HG02623 (cell line): Measurements from ENCODE around the gene VPS13C.
A peak's percentile ranks its signal among the peaks of the same experiment; 100 is the strongest.

Experiments used
- ATAC-seq: cut with Tn5 transposase; IDR thresholded peaks from one replicate; pipeline ENCODE4 v1.9.1; 2021; ENCODE audit warnings: moderate library complexity; ENCODE audit not compliant: unreplicated experiment

The VPS13C gene, protein sequence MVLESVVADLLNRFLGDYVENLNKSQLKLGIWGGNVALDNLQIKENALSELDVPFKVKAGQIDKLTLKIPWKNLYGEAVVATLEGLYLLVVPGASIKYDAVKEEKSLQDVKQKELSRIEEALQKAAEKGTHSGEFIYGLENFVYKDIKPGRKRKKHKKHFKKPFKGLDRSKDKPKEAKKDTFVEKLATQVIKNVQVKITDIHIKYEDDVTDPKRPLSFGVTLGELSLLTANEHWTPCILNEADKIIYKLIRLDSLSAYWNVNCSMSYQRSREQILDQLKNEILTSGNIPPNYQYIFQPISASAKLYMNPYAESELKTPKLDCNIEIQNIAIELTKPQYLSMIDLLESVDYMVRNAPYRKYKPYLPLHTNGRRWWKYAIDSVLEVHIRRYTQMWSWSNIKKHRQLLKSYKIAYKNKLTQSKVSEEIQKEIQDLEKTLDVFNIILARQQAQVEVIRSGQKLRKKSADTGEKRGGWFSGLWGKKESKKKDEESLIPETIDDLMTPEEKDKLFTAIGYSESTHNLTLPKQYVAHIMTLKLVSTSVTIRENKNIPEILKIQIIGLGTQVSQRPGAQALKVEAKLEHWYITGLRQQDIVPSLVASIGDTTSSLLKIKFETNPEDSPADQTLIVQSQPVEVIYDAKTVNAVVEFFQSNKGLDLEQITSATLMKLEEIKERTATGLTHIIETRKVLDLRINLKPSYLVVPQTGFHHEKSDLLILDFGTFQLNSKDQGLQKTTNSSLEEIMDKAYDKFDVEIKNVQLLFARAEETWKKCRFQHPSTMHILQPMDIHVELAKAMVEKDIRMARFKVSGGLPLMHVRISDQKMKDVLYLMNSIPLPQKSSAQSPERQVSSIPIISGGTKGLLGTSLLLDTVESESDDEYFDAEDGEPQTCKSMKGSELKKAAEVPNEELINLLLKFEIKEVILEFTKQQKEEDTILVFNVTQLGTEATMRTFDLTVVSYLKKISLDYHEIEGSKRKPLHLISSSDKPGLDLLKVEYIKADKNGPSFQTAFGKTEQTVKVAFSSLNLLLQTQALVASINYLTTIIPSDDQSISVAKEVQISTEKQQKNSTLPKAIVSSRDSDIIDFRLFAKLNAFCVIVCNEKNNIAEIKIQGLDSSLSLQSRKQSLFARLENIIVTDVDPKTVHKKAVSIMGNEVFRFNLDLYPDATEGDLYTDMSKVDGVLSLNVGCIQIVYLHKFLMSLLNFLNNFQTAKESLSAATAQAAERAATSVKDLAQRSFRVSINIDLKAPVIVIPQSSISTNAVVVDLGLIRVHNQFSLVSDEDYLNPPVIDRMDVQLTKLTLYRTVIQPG (N-terminal part only)

DNA sequence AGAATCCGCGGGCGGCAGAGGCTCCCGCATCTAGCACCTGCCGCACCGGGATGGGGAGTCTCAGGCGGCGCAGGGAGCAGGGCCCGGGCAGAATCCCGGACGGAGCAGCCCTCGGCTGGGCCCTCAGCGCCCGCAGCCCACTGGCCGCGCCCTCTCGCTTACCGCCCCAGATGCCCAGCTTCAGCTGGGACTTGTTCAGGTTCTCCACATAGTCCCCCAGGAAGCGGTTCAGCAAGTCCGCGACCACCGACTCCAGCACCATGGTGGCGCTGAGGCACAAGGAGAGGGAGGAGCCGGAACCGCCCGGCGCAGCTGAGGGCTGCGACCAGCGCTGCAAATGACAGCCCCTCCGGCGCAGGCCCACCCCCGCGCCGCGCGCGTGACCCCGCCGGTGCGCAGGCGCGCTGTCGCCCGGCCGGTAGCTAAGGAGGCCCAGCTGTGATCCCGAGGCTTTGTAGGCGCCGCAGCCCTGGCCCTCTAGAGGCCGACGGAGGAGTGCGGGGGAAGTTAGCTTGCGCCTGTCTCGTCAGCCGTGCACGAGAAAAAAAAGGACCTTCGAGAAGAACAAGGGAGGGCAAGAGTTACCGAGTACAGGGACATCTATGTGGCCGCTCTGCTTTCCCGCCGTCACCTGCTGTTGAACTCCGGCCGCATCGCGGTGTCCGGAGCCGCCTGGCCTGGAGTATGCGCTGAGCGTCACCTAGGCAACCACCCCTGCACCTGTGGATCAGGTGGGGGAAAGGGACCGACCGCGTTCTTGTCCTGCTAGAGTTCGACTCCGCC lies at the start of gene VPS13C:
VPS13C (minus strand) TSS at position 335 of the 783 bp plus-strand sequence; CDS start at position 262, 73 bp downstream.
- peak; percentile 86 for ATAC-seq

DNA sequence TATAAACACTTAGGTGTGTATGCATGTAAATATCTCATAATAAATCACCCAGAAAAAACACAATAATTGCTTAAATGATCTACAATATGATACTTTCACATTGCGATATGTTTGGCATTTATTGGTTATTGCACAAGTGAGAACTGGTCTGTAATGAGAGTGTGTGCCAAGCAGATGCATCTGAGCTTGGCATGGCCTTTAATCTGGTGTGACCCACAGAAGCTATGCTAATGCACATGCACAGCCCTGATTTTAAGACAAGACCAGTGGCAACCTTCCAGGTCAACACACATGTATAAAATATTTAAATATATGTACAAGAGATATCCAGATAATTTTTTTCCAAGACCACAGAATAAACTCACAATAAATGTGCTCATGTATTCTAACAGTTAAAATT lies 49.2 kb upstream of the VPS13C start:
- no peak for ATAC-seq

DNA sequence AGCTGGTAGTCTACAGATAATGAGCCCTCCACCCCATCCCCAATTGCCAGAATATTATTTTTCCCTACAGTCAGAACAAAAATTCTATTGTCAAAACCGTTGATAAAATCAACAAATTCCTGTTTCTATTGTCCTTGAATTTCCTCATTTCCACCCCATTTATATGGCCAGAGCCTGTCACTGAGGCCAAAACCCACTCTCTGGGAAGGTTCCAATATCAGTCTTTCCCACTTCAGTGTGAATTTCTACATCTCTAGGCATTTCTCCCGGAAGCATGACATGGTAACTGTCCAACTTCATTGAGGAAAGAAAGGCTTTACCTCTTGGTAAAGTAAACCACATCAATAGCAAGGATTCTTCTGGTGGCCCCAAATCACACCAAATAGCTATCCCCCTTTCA lies 48.2 kb upstream of the VPS13C start:
- ATAC-seq = no peak

DNA sequence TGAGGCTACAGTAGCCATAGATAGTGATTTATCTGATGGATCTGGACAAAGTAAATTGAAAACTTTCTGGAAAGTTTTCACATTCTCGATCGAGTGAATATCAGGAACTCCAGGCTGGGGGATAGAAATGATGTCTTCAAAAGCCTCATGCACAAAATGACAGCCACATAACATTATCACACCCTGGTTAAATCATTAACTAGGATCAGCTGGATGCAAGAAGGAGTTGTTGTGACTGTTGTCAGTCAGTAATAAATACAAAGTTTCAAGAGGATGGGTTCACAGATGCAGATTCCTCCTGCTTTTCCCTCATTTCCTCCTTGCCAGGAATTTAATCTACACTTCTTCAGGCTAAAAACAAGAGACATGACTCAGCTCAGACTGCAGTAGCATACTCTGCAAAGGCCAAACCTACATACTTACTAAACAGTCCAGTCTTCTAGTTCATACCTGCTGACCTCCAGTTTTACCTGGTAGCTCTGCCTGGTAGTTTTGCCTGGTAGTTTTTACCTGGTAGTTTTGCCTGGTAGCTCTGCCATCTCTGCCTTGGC lies 47.4 kb upstream of the VPS13C start:
- no peak for ATAC-seq

DNA sequence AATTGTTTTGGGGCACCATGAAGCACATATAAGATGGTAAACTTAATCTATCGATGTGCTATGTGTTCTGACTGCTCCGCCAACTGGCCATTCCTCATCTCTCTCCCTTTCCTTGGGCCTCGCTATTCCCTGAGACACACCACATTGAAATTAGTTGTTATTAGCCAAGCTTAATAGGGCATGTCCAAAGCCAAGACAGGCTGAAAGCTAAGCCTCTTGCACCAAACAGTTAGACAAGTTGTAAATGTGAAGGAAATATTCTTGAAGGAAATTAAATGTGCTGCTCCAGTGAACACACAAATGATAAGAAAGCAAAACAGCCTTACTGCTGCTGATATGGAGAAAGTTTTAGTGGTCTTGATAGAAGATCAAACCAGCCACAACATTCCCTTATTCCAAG lies 45.8 kb upstream of the VPS13C start:
- no peak for ATAC-seq

DNA sequence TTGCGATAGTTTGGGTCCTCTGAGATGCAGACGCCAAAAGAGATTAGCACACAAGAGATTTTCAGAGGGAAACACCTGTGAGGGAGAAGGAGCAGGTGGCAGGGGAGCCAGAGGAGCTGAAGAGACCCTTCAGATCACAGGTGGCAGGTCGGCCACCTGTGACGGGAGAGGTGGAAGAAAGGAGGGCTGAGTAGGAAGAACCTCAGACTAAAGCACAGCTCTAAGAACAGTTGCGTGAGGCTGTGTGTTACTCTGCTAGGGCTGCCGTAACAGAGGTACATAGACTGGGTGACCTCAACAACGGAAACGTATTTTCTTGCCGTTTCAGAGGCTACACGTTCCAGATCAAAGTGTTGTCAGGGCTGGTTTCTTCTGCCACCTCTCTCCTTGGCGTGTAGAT lies 45.0 kb upstream of the VPS13C start:
- no peak for ATAC-seq

DNA sequence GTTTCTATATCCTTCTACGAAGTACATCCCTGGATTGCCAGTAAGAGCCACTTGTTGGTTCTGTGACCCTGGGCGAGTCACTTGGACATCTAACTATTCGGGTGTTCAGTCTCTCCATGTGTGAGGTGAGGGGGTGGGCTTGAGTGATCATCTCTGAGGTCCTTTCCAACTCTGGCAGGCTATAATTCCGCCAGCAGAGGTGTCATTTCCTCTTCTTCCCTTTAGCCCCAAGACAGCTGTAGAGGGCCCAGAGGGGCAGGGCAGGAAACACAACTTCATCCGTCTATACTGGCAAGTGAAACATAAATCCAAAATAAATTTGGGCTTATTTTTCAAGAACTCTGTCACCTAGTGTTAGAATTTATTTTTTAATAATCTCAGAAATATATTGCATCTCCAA lies 44.6 kb upstream of the VPS13C start:
- ATAC-seq = no peak

DNA sequence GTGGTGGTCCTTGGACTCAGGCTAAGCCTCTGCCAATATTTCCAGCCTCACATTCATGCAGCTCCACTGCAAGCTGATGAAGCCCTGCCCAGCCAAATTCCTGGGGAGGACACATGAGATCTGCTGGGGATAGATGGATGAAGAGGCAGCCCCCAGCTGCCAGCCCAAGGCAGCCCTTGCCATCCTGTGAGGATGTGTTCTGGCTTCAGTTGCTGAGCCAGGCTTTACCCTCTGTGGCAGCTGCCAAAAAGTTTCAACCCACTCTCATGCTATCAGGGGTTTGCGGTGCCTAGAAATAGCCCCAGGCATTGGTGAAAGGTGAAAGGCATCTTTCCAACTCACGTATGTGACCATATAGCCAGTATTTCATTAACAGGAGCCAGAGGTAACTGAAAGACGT lies 44.2 kb upstream of the VPS13C start:
- ATAC-seq = no peak

DNA sequence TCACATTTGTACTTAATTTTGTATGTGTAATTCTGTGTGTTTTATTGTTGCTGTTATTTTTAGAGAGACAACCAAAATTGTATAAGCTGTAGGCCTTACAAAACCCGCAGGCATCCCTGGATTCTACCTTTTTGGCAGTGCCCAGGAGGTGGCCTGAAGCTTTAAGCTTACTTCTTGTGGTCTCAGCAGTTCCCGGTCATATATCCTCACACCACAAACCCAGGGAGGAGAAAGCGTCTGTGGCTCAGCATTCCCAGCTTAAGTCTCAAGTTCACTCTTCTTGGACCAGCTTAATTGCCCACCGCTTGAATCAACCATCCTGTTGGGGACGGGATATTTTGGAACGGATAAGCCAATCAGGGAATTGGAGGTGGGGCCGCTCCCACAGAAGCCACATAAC lies 43.2 kb upstream of the VPS13C start:
- no peak for ATAC-seq

DNA sequence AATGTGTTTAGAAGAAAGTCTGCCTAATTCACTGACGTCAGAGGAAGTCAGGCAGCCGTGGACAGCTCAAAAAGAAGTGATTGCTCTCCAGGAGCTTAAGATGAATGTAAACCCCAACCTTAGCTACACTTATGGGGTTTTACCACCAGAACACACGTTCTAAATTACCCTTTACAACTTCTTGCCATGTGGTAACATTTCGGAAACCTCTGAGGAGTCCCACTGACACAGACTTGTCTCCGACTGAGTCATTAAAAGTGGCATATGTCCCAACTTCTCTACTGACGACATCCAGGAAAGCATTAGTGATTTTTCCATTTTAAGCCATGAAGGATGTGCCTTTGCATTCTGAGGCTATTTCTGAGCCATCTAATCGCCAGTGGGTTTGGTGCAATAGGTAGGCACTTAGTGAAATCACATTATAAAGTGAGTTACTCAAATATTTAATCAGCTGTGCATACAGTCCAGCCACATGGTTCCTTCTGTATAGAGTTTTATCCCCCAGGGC lies 38.9 kb upstream of the VPS13C start:
- ATAC-seq = no peak

DNA sequence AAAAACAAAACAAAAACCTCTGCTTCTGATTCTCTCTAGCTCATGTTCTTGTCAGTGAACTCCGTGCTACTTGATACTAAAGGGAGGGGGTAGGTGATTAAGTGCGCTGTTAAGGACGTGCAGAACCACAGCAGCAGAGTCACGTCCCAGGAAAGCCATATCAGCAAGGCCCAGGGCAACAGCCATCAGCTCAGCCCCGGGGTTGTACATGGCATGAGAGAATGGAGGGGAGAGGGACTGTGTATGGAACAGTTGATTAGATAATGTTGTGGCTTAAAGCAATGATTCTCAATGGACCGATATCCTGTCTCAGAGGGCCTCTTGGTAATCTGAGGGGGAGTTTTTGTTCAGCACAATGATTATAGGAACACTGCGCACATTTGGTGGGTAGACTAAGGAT lies 34.1 kb upstream of the VPS13C start:
- no peak for ATAC-seq

DNA sequence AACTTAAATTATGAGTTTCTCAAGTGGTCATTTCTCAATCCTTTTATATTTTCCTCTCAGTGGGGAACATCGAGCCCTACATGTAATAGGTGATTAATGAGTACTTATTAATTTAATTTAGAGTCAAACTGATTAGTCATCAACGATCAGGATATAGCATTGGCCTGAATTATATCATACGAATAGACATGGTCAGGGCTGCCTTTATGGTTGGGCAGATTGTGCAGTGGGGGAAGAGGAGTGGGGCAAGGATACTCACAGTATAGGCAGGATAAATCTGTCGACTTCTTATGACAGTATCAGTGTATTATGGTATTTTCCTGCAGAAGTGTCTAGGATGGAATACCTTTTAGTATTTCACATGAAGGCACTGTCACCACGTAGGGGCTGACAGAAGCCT lies 33.6 kb upstream of the VPS13C start:
- no peak for ATAC-seq

DNA sequence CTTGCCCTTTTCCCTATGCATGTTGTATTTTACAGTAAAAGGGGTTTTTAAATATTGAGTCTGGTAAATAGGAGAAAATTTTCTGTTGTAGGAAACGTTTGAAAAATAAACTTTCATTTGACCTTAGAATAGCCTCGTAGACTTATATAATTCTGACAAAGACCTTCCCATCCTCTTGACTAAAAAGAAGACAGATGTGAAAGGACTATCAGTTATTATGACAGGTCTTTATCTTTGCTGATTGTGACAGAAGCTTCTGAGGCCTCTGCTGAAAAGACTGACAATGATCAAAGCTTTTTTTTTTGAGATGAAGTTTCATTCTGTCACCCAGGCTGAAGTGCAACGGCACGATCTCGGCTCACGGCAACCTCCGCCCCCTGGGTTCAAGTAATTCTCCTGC lies 30.7 kb upstream of the VPS13C start:
- ATAC-seq = no peak

DNA sequence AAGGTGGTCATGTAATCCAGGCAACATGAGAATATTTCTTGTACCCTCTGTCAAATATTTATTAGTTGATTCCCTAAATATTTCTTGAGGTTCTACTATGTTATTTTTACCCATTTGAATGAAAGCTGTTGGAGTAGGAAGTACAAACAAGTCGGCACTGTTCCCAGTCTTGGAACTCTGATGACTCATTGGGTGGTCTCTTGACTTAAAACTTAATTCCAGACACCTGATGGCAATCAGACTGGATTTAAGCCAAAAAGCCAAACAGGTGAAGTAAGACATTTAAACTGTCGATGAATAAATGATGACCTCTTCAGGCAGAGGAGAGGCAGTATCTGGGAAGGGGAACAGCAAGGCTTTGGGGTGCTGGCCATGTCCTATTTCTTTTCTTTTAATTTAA lies 29.4 kb upstream of the VPS13C start:
- ATAC-seq = no peak

DNA sequence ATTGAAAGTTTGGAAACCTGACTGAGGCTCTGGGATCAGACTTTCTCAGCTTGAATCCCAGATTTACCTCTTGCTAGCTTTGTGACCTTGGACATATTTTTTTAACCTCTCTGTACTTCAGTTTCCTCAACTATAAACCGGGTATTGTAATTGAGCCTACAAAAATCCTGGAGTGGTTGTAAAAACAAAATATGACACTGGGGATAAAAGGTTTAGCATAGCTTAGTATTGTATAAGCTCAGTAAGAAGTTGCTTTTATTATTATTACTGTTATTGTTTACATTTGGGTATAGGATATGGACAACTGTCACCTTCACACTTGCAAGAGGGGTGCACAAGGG lies 28.1 kb upstream of the VPS13C start:
- no peak for ATAC-seq

DNA sequence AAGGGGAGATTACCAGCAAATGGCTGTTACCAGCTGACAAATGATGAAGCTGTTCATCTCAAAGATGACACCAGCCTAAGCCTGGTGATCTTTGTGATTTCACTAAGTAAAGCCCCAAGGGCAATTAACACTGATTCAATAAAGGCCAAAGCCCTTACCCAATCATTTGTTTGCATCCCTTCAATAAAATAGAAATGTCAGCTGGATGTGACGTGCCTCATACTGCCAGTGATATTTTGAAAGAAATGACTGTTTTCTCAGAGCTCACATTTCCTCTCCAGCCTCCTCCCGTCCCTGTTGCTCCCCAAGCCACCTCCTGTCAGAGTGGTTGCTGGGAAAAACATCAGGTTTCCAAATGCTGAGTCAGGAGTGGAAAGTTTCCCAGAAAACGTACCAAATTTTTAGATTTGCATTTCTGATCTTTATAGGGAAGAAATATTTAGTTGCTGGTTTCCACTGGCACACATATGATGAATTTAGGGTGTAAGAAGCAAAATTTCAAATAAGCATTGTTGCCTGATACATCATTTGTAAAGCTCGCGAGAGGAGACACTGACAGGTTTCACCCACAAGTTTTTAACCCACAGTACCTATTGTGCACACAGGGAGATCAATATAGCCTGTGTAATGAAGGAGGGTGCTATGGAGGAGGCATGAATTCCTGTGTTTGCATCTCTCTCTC lies 27.6 kb upstream of the VPS13C start:
- ATAC-seq = no peak

DNA sequence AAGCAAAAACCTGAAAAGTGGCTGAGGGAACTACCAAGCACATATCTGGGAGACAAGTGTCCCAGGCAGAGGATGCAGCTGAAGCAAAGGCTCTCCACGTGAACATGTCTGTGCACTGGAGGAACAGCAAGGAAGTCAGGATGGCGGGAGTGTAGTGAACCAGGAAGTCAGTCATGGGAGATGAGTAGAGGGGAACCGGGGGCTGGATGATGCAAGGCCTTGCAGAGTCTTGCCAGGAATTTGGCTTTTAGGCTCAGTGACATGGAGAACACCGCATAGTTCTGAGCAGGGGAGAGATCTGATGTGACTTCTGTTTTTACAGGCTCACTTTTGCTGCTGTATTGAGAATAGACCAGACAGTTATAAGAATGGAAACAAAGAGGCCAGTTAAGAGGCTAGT lies 25.5 kb upstream of the VPS13C start:
- ATAC-seq = no peak

DNA sequence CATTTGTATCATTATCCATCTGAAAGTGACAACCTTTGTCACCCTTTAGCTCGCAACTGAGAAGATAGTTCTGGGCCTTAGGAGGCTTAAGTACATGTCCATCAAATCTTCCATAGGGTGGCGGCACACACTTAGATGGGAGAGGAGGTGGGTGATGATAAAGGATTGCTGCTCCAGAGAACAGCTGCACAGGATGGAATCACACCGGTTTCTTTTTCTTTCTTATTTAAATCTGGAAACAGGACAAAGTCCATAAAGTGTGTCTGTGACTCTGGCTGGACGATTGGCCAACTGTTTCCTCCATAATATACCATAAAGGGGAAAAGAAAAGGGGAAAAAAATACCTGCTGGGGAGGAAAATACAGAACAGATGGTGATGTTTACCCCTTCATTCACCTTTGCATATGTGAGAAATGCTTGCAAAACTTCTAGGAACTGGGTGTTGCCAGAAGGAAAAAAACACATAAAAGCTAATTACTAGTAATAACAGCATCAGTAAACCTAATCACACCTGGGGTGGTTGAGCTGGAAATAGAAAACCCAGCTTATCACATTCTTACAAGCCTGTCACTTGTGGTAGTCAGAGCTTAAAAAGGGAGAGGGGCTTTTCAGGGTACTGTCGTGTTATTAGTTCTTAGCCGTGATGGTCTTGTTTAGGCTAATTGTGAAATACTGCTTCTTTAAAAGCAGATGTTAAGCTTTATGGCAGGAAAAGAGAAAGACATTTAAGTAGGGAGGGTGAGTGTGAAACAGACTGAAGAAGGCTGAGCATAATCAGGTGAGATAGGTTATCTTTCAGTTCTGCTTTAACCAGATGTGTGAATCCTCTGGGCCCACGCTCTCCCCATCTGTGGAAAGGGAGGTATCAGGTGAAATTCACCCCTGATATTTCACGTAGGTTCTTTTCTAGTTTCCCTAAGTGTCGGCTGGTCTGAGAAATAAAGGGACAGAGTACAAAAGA lies 23.2 kb upstream of the VPS13C start:
- no peak for ATAC-seq
